ENCODE results near the gene ASAP2. TPM values are rescaled to one million over a fixed set of nuclear protein-coding genes. Genes with fewer than 3 reads are reported as not detected.

The ASAP2 gene
- total RNA-seq, 8 experiments from 2014 or later, result 8.5 to 26.7 (median 19.1) TPM

GRCh38 chr2:9169349-9170107 lies 37.1 kb upstream of the ASAP2 start:
- in situ Hi-C loops (cut with MboI; ENCODE audit: low pct_unique_long_range_greater_than_20kb in 2 of 9, low sequenced_read_pairs in 9 of 9, unreplicated experiment in 9 of 9), result loop anchor here in 2 of 9 experiments (25.0 kb wide), 1 partner anchor 168 kb away; no protein-coding TSS in a partner anchor
- whole genome bisulfite sequencing, 10 experiments, result 13 to 96% (median 80%) methylated on average over 1 to 9 of the region's 9 CpGs; no CpG with 5 or more reads in 3 of the 10 experiments
- Histone ChIP-seq H3K27ac (no peak overlapping the region), H3K4me3 (no peak overlapping the region), H3K4me1 (replicated peaks in 1 of 2) (peaks cover 5 to 13% of the 10 kb centered on the region in 2 donors)
- ATAC-seq (replicated peaks in 6 of 8), result peak in 3 of 8 experiments; percentile 80 to 89 (median 87)

- in situ Hi-C loops (cut with MboI; ENCODE audit: low pct_unique_long_range_greater_than_20kb in 2 of 9, low sequenced_read_pairs in 9 of 9, unreplicated experiment in 9 of 9), result loop anchor here in 2 of 9 experiments (25.0 kb wide), 1 partner anchor 167 kb away; no protein-coding TSS in a partner anchor
- no peak for ATAC-seq (replicated peaks in 6 of 8)
- 83 to 100% (median 100%) methylated on average over 1 to 7 of the region's 8 CpGs; no CpG with 5 or more reads in 1 of the 10 experiments for WGBS, 10 experiments
Observed at GRCh38 chr2:9170458-9171130, 36.0 kb upstream of the ASAP2 start.

GRCh38 chr2:9174771-9175437 lies 31.7 kb upstream of the ASAP2 start:
- in situ Hi-C loops (cut with MboI; ENCODE audit: low pct_unique_long_range_greater_than_20kb in 2 of 9, low sequenced_read_pairs in 9 of 9, unreplicated experiment in 9 of 9), result loop anchor here in 2 of 9 experiments (25.0 kb wide), 1 partner anchor 162 kb away; no protein-coding TSS in a partner anchor
- peak in 3 of 8 experiments; percentile 6 to 70 (median 51) for ATAC-seq (replicated peaks in 6 of 8)
- Histone ChIP-seq H3K27ac (no peak overlapping the region), H3K4me3 (no peak overlapping the region), H3K4me1 (replicated peaks in 1 of 2) (peaks cover 14 to 17% of the 10 kb centered on the region in 2 donors)
- 39 to 89% (median 64%) methylated on average over 1 to 9 of the region's 10 CpGs; no CpG with 5 or more reads in 1 of the 10 experiments for WGBS, 10 experiments

More at GRCh38 chr2:9170458-9171130, 36.0 kb upstream of the ASAP2 start:
- Histone ChIP-seq H3K4me1 (replicated peaks in 1 of 2) (peaks cover 5 to 13% of the 10 kb centered on the region in 2 donors), H3K4me3 (no peak overlapping the region), H3K27ac (no peak overlapping the region)

GRCh38 chr2:9178110-9178903 lies 28.3 kb upstream of the ASAP2 start:
- in situ Hi-C loops (cut with MboI; ENCODE audit: low pct_unique_long_range_greater_than_20kb in 2 of 9, low sequenced_read_pairs in 9 of 9, unreplicated experiment in 9 of 9), result no loop called here
- ATAC-seq (replicated peaks in 6 of 8), result peak in 1 of 8 experiments; percentile 18
- 50 to 100% (median 78%) methylated on average over 1 of the region's 2 CpGs; no CpG with 5 or more reads in 5 of the 10 experiments for WGBS, 10 experiments
- Histone ChIP-seq H3K4me3 (no peak overlapping the region), H3K27ac (no peak overlapping the region), H3K4me1 (replicated peaks in 1 of 2) (peaks cover 14 to 17% of the 10 kb centered on the region in 2 donors)

GRCh38 chr2:9178904-9179571 lies 27.6 kb upstream of the ASAP2 start:
- H3K27ac ChIP-seq, result no peak overlapping the region
- ATAC-seq (replicated peaks in 6 of 8), result peak; percentile 60 to 93 (median 82)
- 0 to 100% (median 16%) methylated on average over 1 to 11 of the region's 13 CpGs; no CpG with 5 or more reads in 2 of the 10 experiments for WGBS, 10 experiments
- in situ Hi-C loops (cut with MboI; ENCODE audit: low pct_unique_long_range_greater_than_20kb in 2 of 9, low sequenced_read_pairs in 9 of 9, unreplicated experiment in 9 of 9), result no loop called here
- peaks cover 14 to 17% of the 10 kb centered on the region in 2 donors for H3K4me1 ChIP-seq (replicated peaks in 1 of 2)
- H3K4me3 ChIP-seq, result no peak overlapping the region

GRCh38 chr2:9179572-9180201 lies 26.9 kb upstream of the ASAP2 start:
- Histone ChIP-seq H3K27ac (no peak overlapping the region), H3K4me3 (no peak overlapping the region), H3K4me1 (replicated peaks in 1 of 2) (peaks cover 14 to 17% of the 10 kb centered on the region in 2 donors)
- in situ Hi-C loops (cut with MboI; ENCODE audit: low pct_unique_long_range_greater_than_20kb in 2 of 9, low sequenced_read_pairs in 9 of 9, unreplicated experiment in 9 of 9), result no loop called here
- peak in 4 of 8 experiments; percentile 23 to 85 (median 70) for ATAC-seq (replicated peaks in 6 of 8)
- WGBS, 10 experiments, result 0 to 100% (median 55%) methylated on average over 1 to 5 of the region's 9 CpGs

GRCh38 chr2:9184361-9184760 lies 22.3 kb upstream of the ASAP2 start:
- H3K4me3 ChIP-seq, result no peak overlapping the region
- 90 to 100% (median 100%) methylated on average over 1 to 6 of the region's 9 CpGs; no CpG with 5 or more reads in 6 of the 10 experiments for WGBS, 10 experiments
- in situ Hi-C loops (cut with MboI; ENCODE audit: low pct_unique_long_range_greater_than_20kb in 2 of 9, low sequenced_read_pairs in 9 of 9, unreplicated experiment in 9 of 9), result no loop called here
- no peak overlapping the region for H3K27ac ChIP-seq
- ATAC-seq (replicated peaks in 6 of 8), result no peak
- peaks cover under 1 to 2% of the 10 kb centered on the region in 2 donors for H3K4me1 ChIP-seq (replicated peaks in 1 of 2)

GRCh38 chr2:9187620-9188214 lies 18.9 kb upstream of the ASAP2 start:
- Histone ChIP-seq H3K4me1 (replicated peaks in 1 of 2) (no peaks in the 10 kb centered on the region), H3K4me3 (no peak overlapping the region), H3K27ac (no peak overlapping the region)
- ATAC-seq (replicated peaks in 6 of 8), result peak in 1 of 8 experiments; percentile 25
- in situ Hi-C loops (cut with MboI; ENCODE audit: low pct_unique_long_range_greater_than_20kb in 2 of 9, low sequenced_read_pairs in 9 of 9, unreplicated experiment in 9 of 9), result no loop called here
- WGBS, 10 experiments, result 6 to 100% (median 47%) methylated on average over 1 to 2 of the region's 2 CpGs; no CpG with 5 or more reads in 6 of the 10 experiments

GRCh38 chr2:9188823-9189222 lies 17.8 kb upstream of the ASAP2 start:
- no peak overlapping the region for H3K27ac ChIP-seq
- in situ Hi-C loops (cut with MboI; ENCODE audit: low pct_unique_long_range_greater_than_20kb in 2 of 9, low sequenced_read_pairs in 9 of 9, unreplicated experiment in 9 of 9), result no loop called here
- ATAC-seq (replicated peaks in 6 of 8), result no peak
- 60 to 100% (median 100%) methylated on average over 1 to 6 of the region's 6 CpGs; no CpG with 5 or more reads in 4 of the 10 experiments for WGBS, 10 experiments
- no peak overlapping the region for H3K4me3 ChIP-seq
- no peaks in the 10 kb centered on the region for H3K4me1 ChIP-seq (replicated peaks in 1 of 2)

GRCh38 chr2:9189901-9190300 lies 16.7 kb upstream of the ASAP2 start:
- Histone ChIP-seq H3K4me1 (replicated peaks in 1 of 2) (no peaks in the 10 kb centered on the region), H3K4me3 (no peak overlapping the region), H3K27ac (no peak overlapping the region)
- in situ Hi-C loops (cut with MboI; ENCODE audit: low pct_unique_long_range_greater_than_20kb in 2 of 9, low sequenced_read_pairs in 9 of 9, unreplicated experiment in 9 of 9), result no loop called here
- ATAC-seq (replicated peaks in 6 of 8), result no peak
- WGBS, 10 experiments, result 0 to 100% (median 53%) methylated on average over 1 to 3 of the region's 3 CpGs; no CpG with 5 or more reads in 3 of the 10 experiments

- ATAC-seq (replicated peaks in 6 of 8), result peak in 6 of 8 experiments; percentile 54 to 95 (median 82)
- 0 to 100% (median 86%) methylated on average over 1 to 6 of the region's 9 CpGs; no CpG with 5 or more reads in 4 of the 10 experiments for WGBS, 10 experiments
- no peak overlapping the region for H3K4me3 ChIP-seq
- in situ Hi-C loops (cut with MboI; ENCODE audit: low pct_unique_long_range_greater_than_20kb in 2 of 9, low sequenced_read_pairs in 9 of 9, unreplicated experiment in 9 of 9), result no loop called here
- H3K4me1 ChIP-seq (replicated peaks in 1 of 2), result no peaks in the 10 kb centered on the region
- H3K27ac ChIP-seq, result no peak overlapping the region
Observed at GRCh38 chr2:9191041-9191481, 15.6 kb upstream of the ASAP2 start.
